ENCODE results near the gene SEMA4D.

DNA sequence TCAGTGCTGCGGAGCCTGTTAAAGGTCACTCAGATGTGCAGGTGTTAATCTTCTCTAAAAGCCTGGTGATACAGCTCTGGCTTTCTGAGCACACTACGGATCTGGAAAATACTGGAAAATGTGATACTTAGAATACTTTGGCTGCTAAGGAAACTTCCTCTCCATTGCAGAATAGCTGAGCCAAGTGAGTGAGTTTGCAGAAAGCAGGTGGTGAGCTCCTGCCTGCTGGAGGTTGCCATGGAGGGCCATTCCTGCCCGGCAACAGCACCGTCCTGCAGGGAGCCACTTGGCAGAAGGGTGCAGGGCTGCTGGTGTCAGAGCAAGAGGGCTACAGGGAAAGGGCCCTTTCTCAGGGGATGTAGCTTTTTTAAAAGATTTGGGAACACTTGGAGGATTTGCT lies 138.9 kb downstream of the SEMA4D start:
- TF ChIP-seq NCOA6 (IDR thresholded peaks at IDR 0.05) (no peak), NFRKB (IDR thresholded peaks at IDR 0.05; ENCODE audit: low read depth) (no peak), MAZ (CRISPR knock-in tag; conservative IDR thresholded peaks at IDR 0.05 in 1 of 2, IDR thresholded peaks at IDR 0.05 in 1 of 2) (no peak), ZFX (CRISPR knock-in tag; IDR thresholded peaks at IDR 0.05) (no peak), NFYB (IDR thresholded peaks at IDR 0.05; ENCODE audit: extremely low read depth, insufficient read length) (no peak), ZNF311 (CRISPR knock-in tag; IDR thresholded peaks at IDR 0.05) (no peak), POLR2A (conservative IDR thresholded peaks at IDR 0.05) (no peak)
- TF ChIP-seq, protein P1, sequence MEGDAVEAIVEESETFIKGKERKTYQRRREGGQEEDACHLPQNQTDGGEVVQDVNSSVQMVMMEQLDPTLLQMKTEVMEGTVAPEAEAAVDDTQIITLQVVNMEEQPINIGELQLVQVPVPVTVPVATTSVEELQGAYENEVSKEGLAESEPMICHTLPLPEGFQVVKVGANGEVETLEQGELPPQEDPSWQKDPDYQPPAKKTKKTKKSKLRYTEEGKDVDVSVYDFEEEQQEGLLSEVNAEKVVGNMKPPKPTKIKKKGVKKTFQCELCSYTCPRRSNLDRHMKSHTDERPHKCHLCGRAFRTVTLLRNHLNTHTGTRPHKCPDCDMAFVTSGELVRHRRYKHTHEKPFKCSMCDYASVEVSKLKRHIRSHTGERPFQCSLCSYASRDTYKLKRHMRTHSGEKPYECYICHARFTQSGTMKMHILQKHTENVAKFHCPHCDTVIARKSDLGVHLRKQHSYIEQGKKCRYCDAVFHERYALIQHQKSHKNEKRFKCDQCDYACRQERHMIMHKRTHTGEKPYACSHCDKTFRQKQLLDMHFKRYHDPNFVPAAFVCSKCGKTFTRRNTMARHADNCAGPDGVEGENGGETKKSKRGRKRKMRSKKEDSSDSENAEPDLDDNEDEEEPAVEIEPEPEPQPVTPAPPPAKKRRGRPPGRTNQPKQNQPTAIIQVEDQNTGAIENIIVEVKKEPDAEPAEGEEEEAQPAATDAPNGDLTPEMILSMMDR (IDR thresholded peaks at IDR 0.05 in 2 of 3, conservative IDR thresholded peaks at IDR 0.05 in 1 of 3; ENCODE audit: insufficient read depth in 2 of 3, low read depth in 1 of 3, low read length in 3 of 3): no peak

Measured in K562 (cell line).